Stomach (tissue), 4 donors: Measurements from ENCODE around the gene SLC44A2.

Experiments used
- POLR2A ChIP-seq, 4 donors: fragments of 450-650 bp; IDR thresholded peaks; one replicate each; pipeline ENCODE4 v1.6.1; 2016; ENCODE audit warnings: antibody characterized with exemption in 4 of 4, control low read depth in 2 of 4, mild to moderate bottlenecking in 1 of 4, moderate library complexity in 1 of 4
- POLR2AphosphoS5 ChIP-seq, 3 donors: sonication (generic); formaldehyde crosslinking; IDR thresholded peaks; one replicate each; pipeline ENCODE4 v1.6.1; 2016; ENCODE audit warnings: antibody characterized with exemption in 3 of 3
- TF ChIP-seq, protein P1 (sequence below), 7 experiments: fragments of 450-650 bp in 4 of 7; fragments of 200-600 bp in 3 of 7; sonication (generic) in 3 of 7; IDR thresholded peaks; one replicate each; pipeline ENCODE4 v1.5.1; 2016 to 2019; ENCODE audit warnings: antibody characterized with exemption in 7 of 7, control low read depth in 2 of 7, mild to moderate bottlenecking in 1 of 7

DNA sequence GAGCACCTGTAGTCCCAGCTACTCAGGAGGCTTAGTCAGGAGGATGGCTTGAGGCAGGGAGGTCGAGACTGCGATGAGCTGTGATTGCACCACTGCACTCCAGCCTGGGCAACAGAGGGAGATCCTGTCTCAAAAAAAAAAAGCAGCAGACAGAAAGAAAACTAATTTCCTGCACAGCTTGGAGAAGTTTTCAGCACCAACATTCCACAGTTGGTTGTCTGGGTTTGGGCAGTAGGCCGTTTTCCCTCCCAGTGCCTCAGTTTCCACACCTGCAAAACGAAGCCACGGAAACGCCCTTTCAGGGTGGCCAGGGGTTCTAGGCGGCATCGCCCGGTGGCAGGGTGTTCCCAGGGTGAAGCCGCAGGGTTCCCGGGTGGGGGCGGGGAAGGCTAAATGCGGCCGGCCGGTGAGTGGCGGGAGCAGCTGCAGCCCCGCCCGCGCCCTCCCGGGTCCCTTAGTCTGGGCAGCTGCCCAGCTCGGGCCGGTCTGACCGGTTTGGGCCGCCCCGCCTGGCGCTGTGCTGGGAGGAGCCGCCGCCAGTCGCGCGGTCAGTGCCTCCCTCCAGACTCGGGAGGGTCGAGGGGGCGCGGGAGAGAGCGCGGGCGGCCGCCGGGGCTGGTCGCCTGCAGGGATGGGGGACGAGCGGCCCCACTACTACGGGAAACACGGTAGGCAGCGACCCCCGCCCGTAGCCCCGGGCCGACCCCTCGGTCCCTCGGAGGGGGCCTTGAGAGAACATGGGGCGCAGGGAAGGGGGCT is at the start of gene SLC44A2:
- TF ChIP-seq, protein P1, sequence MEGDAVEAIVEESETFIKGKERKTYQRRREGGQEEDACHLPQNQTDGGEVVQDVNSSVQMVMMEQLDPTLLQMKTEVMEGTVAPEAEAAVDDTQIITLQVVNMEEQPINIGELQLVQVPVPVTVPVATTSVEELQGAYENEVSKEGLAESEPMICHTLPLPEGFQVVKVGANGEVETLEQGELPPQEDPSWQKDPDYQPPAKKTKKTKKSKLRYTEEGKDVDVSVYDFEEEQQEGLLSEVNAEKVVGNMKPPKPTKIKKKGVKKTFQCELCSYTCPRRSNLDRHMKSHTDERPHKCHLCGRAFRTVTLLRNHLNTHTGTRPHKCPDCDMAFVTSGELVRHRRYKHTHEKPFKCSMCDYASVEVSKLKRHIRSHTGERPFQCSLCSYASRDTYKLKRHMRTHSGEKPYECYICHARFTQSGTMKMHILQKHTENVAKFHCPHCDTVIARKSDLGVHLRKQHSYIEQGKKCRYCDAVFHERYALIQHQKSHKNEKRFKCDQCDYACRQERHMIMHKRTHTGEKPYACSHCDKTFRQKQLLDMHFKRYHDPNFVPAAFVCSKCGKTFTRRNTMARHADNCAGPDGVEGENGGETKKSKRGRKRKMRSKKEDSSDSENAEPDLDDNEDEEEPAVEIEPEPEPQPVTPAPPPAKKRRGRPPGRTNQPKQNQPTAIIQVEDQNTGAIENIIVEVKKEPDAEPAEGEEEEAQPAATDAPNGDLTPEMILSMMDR (IDR thresholded peaks at IDR 0.05) = no peak
- TF ChIP-seq POLR2AphosphoS5 (IDR thresholded peaks at IDR 0.05) = peak; percentile 43 to 94 (median 81)
- peak in 1 of 4 donors; percentile 71 for TF ChIP-seq POLR2A (IDR thresholded peaks at IDR 0.05)
